Measurements from ENCODE around the gene CBLC.

DNA sequence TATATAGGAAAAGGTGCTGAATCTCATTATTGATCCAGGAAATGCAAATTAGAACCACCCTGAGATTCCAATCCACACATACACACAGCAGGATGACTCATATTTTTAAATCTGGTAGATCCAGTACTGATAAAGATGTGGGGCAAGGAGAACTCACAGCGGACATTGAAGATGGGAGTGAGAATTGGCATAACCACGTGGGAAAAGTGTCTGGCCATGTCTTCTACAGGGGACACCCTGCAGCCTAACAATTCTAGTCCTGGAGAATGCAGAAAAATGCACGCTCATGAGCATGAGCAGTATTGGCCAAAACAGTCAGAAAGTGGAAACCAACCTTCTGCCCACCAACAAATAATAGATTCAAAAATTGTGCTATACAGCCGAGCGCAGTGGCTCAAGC is 42.7 kb upstream of the CBLC start:
- TF ChIP-seq, protein P1, sequence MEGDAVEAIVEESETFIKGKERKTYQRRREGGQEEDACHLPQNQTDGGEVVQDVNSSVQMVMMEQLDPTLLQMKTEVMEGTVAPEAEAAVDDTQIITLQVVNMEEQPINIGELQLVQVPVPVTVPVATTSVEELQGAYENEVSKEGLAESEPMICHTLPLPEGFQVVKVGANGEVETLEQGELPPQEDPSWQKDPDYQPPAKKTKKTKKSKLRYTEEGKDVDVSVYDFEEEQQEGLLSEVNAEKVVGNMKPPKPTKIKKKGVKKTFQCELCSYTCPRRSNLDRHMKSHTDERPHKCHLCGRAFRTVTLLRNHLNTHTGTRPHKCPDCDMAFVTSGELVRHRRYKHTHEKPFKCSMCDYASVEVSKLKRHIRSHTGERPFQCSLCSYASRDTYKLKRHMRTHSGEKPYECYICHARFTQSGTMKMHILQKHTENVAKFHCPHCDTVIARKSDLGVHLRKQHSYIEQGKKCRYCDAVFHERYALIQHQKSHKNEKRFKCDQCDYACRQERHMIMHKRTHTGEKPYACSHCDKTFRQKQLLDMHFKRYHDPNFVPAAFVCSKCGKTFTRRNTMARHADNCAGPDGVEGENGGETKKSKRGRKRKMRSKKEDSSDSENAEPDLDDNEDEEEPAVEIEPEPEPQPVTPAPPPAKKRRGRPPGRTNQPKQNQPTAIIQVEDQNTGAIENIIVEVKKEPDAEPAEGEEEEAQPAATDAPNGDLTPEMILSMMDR (IDR thresholded peaks at IDR 0.05), result no peak
- TF ChIP-seq POLR2A (IDR thresholded peaks at IDR 0.05), result no peak
- TF ChIP-seq POLR2AphosphoS5 (IDR thresholded peaks at IDR 0.05), result no peak
- no peak for TF ChIP-seq EP300 (IDR thresholded peaks at IDR 0.05)

Measured in upper lobe of left lung (tissue), 4 donors.